ENCODE data around the gene PEA15.

PEA15 gene

DNA sequence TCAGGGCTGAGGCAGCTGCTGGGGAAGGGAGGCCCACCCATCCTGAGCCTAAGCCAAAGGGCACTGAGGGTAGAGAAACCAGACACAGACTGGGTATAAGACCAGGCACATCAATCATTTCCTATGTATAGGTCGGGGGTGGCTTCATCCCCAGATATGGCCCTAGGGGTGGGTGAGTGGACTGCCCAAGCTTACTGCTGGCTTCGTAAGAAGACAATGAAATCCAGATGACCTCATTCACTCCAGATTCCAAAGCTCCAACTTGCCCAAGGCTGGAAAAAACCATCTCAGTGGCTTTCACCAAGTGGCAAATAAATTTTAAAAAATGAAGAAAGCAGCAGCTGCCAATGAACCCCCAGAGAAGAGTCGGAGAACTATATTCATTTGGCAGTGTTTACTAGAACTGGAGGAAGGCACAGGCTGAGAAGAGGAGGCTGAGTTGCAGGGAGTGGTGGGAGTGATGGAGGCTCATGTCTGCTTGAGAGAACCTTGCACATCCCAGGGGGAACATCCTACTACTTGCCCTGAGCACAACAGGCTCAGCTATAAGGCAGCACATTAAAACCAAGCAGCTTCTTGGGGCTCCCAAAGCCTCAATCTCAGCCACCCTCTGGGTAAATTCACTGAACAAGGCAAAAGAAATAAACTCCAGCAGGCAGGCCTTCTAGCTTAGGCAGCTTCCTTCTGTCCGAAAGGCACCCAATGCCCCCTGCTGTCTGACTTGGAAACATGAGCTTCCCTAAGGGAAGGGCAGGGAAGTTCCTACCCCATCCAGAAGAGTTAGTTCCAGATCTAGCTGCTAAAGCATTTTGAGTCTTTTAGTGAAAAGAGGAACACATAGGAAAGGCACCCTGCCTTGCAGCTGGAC lies 14.1 kb downstream of the PEA15 start:
- H3K27ac ChIP-seq: peak overlapping the region; percentile 78
- TF ChIP-seq, protein P1, sequence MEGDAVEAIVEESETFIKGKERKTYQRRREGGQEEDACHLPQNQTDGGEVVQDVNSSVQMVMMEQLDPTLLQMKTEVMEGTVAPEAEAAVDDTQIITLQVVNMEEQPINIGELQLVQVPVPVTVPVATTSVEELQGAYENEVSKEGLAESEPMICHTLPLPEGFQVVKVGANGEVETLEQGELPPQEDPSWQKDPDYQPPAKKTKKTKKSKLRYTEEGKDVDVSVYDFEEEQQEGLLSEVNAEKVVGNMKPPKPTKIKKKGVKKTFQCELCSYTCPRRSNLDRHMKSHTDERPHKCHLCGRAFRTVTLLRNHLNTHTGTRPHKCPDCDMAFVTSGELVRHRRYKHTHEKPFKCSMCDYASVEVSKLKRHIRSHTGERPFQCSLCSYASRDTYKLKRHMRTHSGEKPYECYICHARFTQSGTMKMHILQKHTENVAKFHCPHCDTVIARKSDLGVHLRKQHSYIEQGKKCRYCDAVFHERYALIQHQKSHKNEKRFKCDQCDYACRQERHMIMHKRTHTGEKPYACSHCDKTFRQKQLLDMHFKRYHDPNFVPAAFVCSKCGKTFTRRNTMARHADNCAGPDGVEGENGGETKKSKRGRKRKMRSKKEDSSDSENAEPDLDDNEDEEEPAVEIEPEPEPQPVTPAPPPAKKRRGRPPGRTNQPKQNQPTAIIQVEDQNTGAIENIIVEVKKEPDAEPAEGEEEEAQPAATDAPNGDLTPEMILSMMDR (conservative IDR thresholded peaks at IDR 0.05): peak; percentile 75

DNA sequence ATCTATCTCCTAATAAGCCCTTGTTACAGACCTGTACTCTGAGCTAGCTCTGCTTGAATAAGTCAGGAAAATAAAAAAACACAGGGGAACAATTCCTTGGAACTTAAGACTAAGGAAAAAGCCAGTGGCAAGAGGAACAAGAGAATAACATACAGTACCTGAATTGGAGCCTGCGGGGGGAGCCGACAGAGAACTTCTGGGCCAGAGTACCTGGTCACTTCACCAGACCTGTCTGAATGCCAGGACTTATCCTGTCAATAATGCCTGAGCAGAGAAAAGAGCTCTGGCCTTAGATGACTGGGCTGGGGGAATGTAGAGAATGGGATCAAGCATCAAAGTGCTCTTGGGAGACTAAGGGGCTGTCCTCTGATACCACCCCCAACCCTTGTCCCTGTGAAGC lies 15.1 kb downstream of the PEA15 start:
- peak overlapping the region; percentile 78; the same call in 1 of the 2 replicates for H3K27ac ChIP-seq
- TF ChIP-seq, protein P1 (conservative IDR thresholded peaks at IDR 0.05): no peak

DNA sequence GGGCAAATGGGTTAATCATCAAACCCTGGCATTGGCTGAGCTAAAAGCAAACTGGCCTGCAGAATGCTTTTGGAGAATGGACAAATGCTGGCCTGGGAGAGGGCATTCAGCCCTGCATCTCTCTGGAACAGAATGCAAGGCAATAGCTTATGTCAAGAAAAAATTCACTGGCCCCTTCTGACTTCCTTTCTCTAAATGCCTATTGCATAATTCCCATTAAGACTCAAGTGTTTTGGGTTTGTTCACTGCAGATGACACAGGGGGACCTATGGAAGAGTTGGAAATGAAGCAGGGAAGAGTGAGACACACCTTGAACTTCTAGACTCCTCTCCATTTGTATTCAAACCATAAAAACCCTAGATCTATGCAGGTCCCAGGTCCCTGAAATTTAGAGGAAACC lies 15.9 kb downstream of the PEA15 start:
- TF ChIP-seq, protein P1 (conservative IDR thresholded peaks at IDR 0.05): no peak
- H3K27ac ChIP-seq: no peak overlapping the region

DNA sequence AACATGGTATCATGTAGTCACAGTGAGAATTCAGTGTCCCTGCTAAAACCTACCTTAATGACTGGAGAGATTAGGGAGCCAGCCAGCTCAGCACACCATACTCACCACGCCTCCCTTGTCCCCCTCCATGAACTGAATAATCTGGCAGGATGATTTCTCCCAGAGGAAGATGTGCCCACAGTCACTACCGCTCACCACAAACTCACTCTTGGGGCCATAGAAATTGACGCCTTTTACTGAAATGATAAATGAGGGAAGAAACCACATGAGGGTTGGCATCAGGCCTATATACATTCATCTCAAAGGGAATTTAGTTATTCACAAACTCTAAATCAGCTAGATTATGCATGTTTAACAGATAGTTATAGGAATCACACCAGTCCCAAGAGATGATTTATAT lies 17.4 kb downstream of the PEA15 start:
- TF ChIP-seq, protein P1 (conservative IDR thresholded peaks at IDR 0.05): no peak
- H3K27ac ChIP-seq: 0 out of 2 replicates have a peak overlapping the region, but pooled peaks have one; percentile 1

DNA sequence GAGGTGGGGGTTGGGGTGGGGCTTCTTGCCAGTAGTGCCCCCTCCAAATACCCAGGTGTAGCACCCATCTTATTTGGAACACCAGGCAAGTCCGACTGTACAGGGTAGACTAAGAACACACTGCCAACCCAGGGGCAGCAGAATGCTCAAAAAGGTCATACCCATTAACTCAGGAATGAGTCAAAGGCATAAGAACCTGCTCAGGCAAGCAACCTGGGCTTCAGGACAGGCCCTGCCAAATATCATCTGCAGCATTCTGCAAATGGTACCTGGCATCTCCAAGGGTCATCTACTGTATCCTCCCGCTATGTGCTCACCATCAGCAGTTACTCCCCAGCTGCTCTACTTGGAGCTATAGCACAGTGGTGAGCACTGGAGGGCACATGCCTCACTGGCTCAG lies 19.4 kb downstream of the PEA15 start:
- no peak overlapping the region for H3K27ac ChIP-seq
- TF ChIP-seq, protein P1 (conservative IDR thresholded peaks at IDR 0.05): no peak

DNA sequence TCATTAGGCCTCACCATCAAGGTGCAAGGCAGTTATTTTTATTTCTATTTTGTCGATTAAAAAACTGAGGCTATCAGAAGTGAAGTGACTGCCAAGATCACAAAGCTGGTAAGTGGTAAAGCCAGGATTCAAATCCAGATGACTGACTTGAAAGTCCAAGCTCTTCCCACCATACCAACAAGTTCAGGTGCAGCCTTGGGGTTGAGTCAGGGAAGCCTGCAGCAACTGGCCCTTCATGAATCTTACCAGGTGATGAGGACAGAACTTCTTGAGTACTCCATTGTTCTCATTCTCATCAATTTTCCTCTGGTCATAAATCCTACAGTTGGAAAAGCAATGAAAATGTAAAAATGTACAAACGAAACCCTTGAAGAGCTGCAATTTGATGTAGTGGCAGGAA lies 20.2 kb downstream of the PEA15 start:
- TF ChIP-seq, protein P1 (conservative IDR thresholded peaks at IDR 0.05): no peak
- H3K27ac ChIP-seq: no peak overlapping the region

DNA sequence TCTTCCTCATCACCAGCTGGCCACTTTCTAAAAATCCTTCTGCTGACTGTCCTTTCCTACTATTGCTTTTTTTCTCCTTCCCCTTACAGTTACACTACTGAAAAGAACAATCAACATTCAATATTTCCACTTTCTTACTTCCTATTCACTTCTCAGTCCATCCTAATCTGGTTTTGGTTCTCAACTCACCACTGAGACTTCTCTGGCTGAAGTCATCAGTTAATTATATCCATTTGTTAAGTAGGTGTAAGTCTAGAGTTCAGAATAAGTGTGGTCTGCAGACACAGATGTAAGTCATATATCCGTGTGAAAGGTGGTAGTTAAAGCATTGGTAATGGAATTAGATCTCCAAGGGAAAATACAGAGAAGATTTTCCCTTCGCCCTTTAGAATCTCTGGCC lies 21.4 kb downstream of the PEA15 start:
- TF ChIP-seq, protein P1 (conservative IDR thresholded peaks at IDR 0.05): no peak
- H3K27ac ChIP-seq: no peak overlapping the region

Data from VCaP (cell line).